ENCODE data around the gene SLC13A2.

The SLC13A2 gene

GRCh38 chr17:28524476-28525424 lies 51.3 kb downstream of the SLC13A2 start:
- Histone ChIP-seq H3K9me3 (ENCODE audit: insufficient read depth, low read depth, low read length) (no peaks in the 10 kb centered on the region), H3K4me1 (ENCODE audit: insufficient read depth, low read length) (no peaks in the 10 kb centered on the region), H3K27ac (ENCODE audit: low read length) (no peak overlapping the region), H3K9ac (ENCODE audit: low read depth, low read length) (no peak overlapping the region), H3K36me3 (ENCODE audit: insufficient read depth, low read depth, low read length) (no peaks in the 10 kb centered on the region), H3K27me3 (ENCODE audit: insufficient read depth, low read length) (0 out of 2 replicates have a peak, but pooled peaks cover 4% of the 10 kb centered on the region), H3K4me3 (ENCODE audit: low read length) (no peak overlapping the region)

GRCh38 chr17:28526381-28526780 lies 52.9 kb downstream of the SLC13A2 start:
- Histone ChIP-seq H3K27me3 (ENCODE audit: insufficient read depth, low read length) (0 out of 2 replicates have a peak, but pooled peaks cover 4% of the 10 kb centered on the region), H3K4me1 (ENCODE audit: insufficient read depth, low read length) (no peaks in the 10 kb centered on the region), H3K9me3 (ENCODE audit: insufficient read depth, low read depth, low read length) (no peaks in the 10 kb centered on the region), H3K4me3 (ENCODE audit: low read length) (no peak overlapping the region), H3K27ac (ENCODE audit: low read length) (no peak overlapping the region), H3K9ac (ENCODE audit: low read depth, low read length) (no peak overlapping the region), H3K36me3 (ENCODE audit: insufficient read depth, low read depth, low read length) (no peaks in the 10 kb centered on the region)

DNA sequence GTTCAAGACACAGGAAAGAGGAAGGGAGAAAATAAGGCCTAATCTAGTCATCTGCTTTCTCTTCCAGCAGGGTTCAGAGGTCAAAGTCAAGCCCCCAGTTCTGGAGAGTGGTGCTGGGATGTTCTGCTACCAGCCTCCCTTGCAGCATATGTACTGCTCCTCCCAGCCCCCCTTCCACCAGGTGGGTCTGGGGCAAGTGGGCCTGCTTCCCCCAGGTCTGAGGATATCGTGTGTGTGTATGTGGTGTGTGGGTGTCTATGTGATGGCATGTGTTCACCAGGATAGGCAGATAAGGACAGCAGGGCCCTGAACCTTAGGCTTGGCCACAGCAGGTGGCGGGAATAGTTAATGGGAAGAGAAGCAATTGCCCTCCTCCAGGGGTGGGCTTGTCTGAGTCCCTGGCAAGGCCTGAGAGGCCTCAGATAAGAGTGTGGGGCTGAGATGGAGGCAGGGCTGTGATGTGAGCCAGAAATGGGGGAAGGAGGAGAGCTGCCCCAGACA lies 53.8 kb downstream of the SLC13A2 start:
- Histone ChIP-seq H3K9me3 (ENCODE audit: insufficient read depth, low read depth, low read length) (no peaks in the 10 kb centered on the region), H3K4me3 (ENCODE audit: low read length) (no peak overlapping the region), H3K27ac (ENCODE audit: low read length) (no peak overlapping the region), H3K36me3 (ENCODE audit: insufficient read depth, low read depth, low read length) (no peaks in the 10 kb centered on the region), H3K9ac (ENCODE audit: low read depth, low read length) (no peak overlapping the region), H3K27me3 (ENCODE audit: insufficient read depth, low read length) (no peaks in the 10 kb centered on the region), H3K4me1 (ENCODE audit: insufficient read depth, low read length) (no peaks in the 10 kb centered on the region)

- Histone ChIP-seq H3K27ac (ENCODE audit: low read length) (no peak overlapping the region), H3K9me3 (ENCODE audit: insufficient read depth, low read depth, low read length) (no peaks in the 10 kb centered on the region), H3K9ac (ENCODE audit: low read depth, low read length) (no peak overlapping the region), H3K4me3 (ENCODE audit: low read length) (no peak overlapping the region), H3K27me3 (ENCODE audit: insufficient read depth, low read length) (no peaks in the 10 kb centered on the region), H3K36me3 (ENCODE audit: insufficient read depth, low read depth, low read length) (no peaks in the 10 kb centered on the region), H3K4me1 (ENCODE audit: insufficient read depth, low read length) (no peaks in the 10 kb centered on the region)
Observed at GRCh38 chr17:28527859-28528258, 54.4 kb downstream of the SLC13A2 start.

DNA sequence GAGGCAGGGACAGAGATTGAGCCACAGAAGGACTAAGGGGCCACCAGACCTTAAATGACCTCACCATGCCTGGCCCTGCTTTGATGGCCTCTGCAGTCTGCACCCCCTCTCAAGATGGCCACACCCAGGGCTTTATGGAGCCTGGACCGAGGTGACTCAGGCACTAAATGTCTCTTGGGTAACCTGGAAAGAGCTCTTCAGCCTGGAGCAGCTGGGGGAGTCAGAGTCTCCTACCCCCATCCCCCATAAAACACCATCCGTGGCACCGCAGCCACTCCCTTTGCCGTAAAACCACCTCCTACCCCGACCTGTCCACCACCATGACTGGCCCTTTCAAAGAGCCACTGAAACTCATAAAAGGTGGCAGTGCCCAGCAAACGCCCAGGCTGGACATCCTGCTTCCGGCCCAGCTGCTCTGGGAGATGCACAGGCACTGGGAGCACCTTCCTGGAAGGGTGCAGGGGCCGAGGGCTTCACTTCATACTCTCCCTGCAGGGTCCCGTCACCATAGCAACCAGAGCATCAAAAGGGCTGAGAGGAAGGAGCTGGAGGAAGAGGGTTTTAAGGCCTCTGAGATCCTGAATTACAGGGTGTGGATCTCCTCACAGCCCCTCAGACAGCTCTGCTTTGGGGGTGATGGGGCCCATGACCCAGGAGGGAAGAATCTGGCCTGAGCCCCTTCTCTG lies 55.0 kb downstream of the SLC13A2 start:
- H3K36me3 ChIP-seq (ENCODE audit: insufficient read depth, low read depth, low read length), result no peaks in the 10 kb centered on the region
- H3K9me3 ChIP-seq (ENCODE audit: insufficient read depth, low read depth, low read length), result no peaks in the 10 kb centered on the region
- no peak overlapping the region for H3K9ac ChIP-seq (ENCODE audit: low read depth, low read length)
- no peak overlapping the region for H3K4me3 ChIP-seq (ENCODE audit: low read length)
- no peaks in the 10 kb centered on the region for H3K27me3 ChIP-seq (ENCODE audit: insufficient read depth, low read length)
- H3K4me1 ChIP-seq (ENCODE audit: insufficient read depth, low read length), result no peaks in the 10 kb centered on the region
- no peak overlapping the region for H3K27ac ChIP-seq (ENCODE audit: low read length)

- Histone ChIP-seq H3K36me3 (ENCODE audit: insufficient read depth, low read depth, low read length) (no peaks in the 10 kb centered on the region), H3K4me1 (ENCODE audit: insufficient read depth, low read length) (no peaks in the 10 kb centered on the region), H3K27me3 (ENCODE audit: insufficient read depth, low read length) (no peaks in the 10 kb centered on the region), H3K27ac (ENCODE audit: low read length) (no peak overlapping the region), H3K4me3 (ENCODE audit: low read length) (no peak overlapping the region), H3K9me3 (ENCODE audit: insufficient read depth, low read depth, low read length) (no peaks in the 10 kb centered on the region), H3K9ac (ENCODE audit: low read depth, low read length) (no peak overlapping the region)
Observed at GRCh38 chr17:28529013-28529400, 55.6 kb downstream of the SLC13A2 start.

DNA sequence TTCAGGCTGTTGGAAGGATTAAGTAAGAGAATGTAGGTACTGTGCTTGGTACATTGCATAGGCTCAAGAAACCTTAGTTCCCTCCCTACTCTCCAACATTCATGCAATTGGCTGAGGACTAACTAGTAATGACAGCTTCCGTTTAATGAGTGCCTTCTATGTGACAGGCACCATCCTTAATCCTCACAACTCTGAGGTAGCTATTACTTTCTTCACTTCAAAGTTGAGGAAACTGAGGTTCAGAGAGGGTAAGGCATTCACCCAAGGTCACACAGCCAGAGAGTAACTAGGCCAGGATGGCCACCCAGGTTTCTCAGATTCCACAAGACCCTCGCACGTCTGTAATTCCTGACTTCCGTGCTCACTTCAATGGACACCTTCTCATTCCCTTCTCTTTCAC lies 56.8 kb downstream of the SLC13A2 start:
- H3K4me3 ChIP-seq (ENCODE audit: low read length), result no peak overlapping the region
- H3K27me3 ChIP-seq (ENCODE audit: insufficient read depth, low read length), result no peaks in the 10 kb centered on the region
- H3K27ac ChIP-seq (ENCODE audit: low read length), result no peak overlapping the region
- no peaks in the 10 kb centered on the region for H3K9me3 ChIP-seq (ENCODE audit: insufficient read depth, low read depth, low read length)
- H3K9ac ChIP-seq (ENCODE audit: low read depth, low read length), result no peak overlapping the region
- H3K36me3 ChIP-seq (ENCODE audit: insufficient read depth, low read depth, low read length), result no peaks in the 10 kb centered on the region
- H3K4me1 ChIP-seq (ENCODE audit: insufficient read depth, low read length), result no peaks in the 10 kb centered on the region

GRCh38 chr17:28530926-28531325 lies 57.5 kb downstream of the SLC13A2 start:
- no peaks in the 10 kb centered on the region for H3K9me3 ChIP-seq (ENCODE audit: insufficient read depth, low read depth, low read length)
- H3K27me3 ChIP-seq (ENCODE audit: insufficient read depth, low read length), result no peaks in the 10 kb centered on the region
- no peaks in the 10 kb centered on the region for H3K4me1 ChIP-seq (ENCODE audit: insufficient read depth, low read length)
- H3K27ac ChIP-seq (ENCODE audit: low read length), result no peak overlapping the region
- H3K4me3 ChIP-seq (ENCODE audit: low read length), result no peak overlapping the region
- H3K36me3 ChIP-seq (ENCODE audit: insufficient read depth, low read depth, low read length), result no peaks in the 10 kb centered on the region
- no peak overlapping the region for H3K9ac ChIP-seq (ENCODE audit: low read depth, low read length)

- H3K9me3 ChIP-seq (ENCODE audit: insufficient read depth, low read depth, low read length), result no peaks in the 10 kb centered on the region
- H3K27me3 ChIP-seq (ENCODE audit: insufficient read depth, low read length), result no peaks in the 10 kb centered on the region
- H3K27ac ChIP-seq (ENCODE audit: low read length), result no peak overlapping the region
- H3K4me1 ChIP-seq (ENCODE audit: insufficient read depth, low read length), result no peaks in the 10 kb centered on the region
- no peak overlapping the region for H3K9ac ChIP-seq (ENCODE audit: low read depth, low read length)
- H3K36me3 ChIP-seq (ENCODE audit: insufficient read depth, low read depth, low read length), result no peaks in the 10 kb centered on the region
- H3K4me3 ChIP-seq (ENCODE audit: low read length), result no peak overlapping the region
Observed at GRCh38 chr17:28532050-28532960, 58.9 kb downstream of the SLC13A2 start.

DNA sequence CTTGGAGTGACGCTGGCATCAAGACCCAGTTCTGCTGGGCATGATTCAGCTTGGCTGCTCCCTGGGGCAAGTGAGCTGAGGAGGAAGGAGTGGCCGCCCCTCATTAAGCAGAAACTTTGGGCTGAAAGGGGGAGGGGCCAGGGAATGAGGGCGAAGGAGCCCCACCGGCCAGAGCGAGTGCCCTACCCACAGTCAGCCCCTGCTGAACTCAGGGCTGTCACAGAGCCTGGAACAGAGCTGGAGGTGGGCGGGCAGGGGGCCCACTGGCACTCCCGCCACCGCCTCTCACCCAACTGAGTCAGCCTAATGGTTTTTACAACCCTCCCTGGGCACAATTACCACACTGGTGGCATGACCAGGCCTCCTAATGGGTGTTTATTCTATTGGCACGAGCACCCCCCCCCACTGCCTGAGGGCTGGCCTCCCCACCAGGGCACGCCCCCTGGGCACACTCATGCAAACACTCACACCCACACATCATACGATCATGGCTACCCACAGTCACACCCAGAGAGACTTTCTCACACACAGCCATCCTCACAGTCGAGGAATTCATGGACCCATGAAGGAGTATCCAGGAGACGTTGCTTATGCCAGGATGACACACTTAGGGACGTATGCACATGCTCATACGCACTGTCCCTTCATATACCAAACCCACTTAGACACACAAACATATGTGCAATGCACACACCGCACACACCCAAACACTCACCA lies 59.8 kb downstream of the SLC13A2 start:
- Histone ChIP-seq H3K27me3 (ENCODE audit: insufficient read depth, low read length) (no peaks in the 10 kb centered on the region), H3K9me3 (ENCODE audit: insufficient read depth, low read depth, low read length) (no peaks in the 10 kb centered on the region), H3K27ac (ENCODE audit: low read length) (no peak overlapping the region), H3K9ac (ENCODE audit: low read depth, low read length) (no peak overlapping the region), H3K4me3 (ENCODE audit: low read length) (no peak overlapping the region), H3K36me3 (ENCODE audit: insufficient read depth, low read depth, low read length) (no peaks in the 10 kb centered on the region), H3K4me1 (ENCODE audit: insufficient read depth, low read length) (no peaks in the 10 kb centered on the region)
